ENCODE results near the gene EFNA4. TPM values are rescaled to one million over a fixed set of nuclear protein-coding genes. Genes with fewer than 3 reads are reported as not detected.

The EFNA4 gene
- total and polyA plus RNA-seq, 2 of the 4 experiments (the other 2 are of a cell fraction), result 3.8 to 11.8 TPM

DNA sequence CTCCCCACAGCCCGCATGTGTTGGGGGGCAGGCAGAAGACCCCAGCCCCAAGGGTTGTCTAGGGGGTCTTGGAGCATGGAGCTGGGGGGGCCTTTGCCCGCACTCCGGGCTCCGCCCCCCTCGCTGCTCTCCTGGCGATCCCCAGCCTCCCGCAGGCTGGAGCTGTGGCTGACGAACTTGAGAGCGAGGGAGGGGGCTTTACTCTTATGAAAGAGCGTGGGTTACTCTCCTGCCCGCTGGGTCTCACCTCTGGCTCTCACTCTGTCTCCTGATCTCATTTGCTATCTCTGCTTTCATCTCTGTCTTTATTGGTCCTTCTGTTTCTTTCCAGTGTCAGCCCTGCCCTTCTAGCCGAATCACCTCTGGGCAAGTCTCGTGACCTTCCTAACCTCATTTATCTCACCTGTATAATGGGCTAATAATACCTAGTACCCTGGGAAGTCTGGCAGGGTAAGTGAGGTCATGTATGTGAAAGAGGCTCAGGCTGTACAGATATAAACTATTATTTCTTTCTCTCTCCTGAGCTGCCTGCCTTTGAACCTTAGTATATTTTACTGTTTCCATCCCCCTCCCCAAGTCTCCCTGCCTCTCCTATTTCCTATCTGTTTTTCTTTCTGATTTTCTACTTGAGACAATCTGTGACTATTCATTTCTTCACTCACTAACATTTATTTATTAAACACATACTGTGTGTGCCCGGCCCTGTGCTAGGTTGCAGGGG lies 731 bp downstream of the EFNA4 start (continued):
- TF ChIP-seq ELK1 (IDR thresholded peaks at IDR 0.05; ENCODE audit: borderline replicate concordance, low read depth, low read length) (no peak), USF2 (IDR thresholded peaks at IDR 0.05; ENCODE audit: low read depth, low read length) (no peak), RAD21 (IDR thresholded peaks at IDR 0.05; ENCODE audit: low read length) (no peak), POLR2A (IDR thresholded peaks at IDR 0.05; ENCODE audit: low read depth, low read length) (no peak), MAZ (IDR thresholded peaks at IDR 0.05; ENCODE audit: borderline replicate concordance, low read depth, low read length) (peak; percentile 28; the same call in 1 of the 2 replicates)
